ENCODE data around the gene ARF1.

DNA sequence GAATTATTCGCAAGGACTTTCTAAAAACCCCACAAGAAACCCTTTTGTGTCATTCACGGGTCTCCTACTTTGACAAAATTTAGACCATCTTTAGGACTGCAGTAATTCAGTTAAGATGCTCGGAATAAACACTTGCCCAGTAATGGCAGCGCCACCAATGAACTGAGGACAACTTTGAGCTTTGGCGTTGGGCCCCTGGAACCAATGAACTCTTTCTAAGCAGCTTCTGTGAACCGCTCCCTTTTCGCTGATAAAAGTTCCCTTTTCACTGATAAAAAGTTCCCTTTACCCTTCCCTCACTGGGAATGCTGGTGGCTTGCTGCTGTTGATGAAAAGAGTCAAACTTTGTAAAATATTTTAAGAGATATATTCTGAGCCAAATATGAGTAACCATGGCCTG, 28.0 kb downstream of the ARF1 start:
- TF ChIP-seq, protein P1, sequence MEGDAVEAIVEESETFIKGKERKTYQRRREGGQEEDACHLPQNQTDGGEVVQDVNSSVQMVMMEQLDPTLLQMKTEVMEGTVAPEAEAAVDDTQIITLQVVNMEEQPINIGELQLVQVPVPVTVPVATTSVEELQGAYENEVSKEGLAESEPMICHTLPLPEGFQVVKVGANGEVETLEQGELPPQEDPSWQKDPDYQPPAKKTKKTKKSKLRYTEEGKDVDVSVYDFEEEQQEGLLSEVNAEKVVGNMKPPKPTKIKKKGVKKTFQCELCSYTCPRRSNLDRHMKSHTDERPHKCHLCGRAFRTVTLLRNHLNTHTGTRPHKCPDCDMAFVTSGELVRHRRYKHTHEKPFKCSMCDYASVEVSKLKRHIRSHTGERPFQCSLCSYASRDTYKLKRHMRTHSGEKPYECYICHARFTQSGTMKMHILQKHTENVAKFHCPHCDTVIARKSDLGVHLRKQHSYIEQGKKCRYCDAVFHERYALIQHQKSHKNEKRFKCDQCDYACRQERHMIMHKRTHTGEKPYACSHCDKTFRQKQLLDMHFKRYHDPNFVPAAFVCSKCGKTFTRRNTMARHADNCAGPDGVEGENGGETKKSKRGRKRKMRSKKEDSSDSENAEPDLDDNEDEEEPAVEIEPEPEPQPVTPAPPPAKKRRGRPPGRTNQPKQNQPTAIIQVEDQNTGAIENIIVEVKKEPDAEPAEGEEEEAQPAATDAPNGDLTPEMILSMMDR (conservative IDR thresholded peaks at IDR 0.05; ENCODE audit: low read length): no peak
- no peak for TF ChIP-seq EZH2phosphoT487 (IDR thresholded peaks at IDR 0.05; ENCODE audit: borderline replicate concordance, low read depth, low read length)

Measured in OCI-LY7 (cell line).